Anterior cingulate cortex (tissue), 58 donors: ENCODE data around the gene IGFN1.

ENCODE experiments used
- DNase-seq, 58 donors: peaks; one replicate each; lab custom pipeline; 2025; lab: John Stamatoyannopoulos, UW

Gene IGFN1

GRCh38 chr1:201259476-201260235 is 69.0 kb downstream of the IGFN1 start:
- DNase-seq: no peak

- DNase-seq: no peak
These were observed 69.6 kb downstream of the IGFN1 start for GRCh38 chr1:201260236-201260590.

DNA sequence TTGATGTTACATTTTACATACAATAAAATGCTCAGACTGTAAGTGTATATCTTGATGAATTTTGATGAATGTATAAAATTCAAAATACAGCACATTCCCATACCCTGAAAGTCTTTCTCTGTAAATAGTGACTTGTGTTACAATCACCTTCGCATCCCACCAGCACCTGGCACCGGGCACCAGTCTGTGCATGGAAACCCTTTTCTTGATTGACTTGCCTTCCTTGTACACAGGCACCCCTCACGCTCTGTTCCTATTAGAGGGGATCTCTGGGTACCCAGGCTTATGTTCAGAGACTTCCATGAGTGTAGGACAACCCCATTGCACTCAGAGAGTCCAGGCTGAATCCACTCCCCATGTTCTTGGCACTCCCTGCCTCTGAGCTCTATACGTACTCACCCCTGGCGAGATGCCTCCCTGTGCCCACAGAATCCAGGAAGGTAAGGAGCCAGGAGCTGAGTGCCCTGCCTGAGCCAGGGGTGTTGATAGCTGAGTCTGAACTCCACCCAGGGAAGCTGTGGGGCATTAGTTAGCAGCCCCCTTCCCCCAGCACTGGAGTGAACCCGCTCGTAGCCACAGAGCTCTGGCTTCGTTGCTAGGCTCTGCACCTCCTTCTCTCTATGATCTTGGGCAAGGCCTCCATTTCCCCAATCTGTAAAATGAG is 70.2 kb downstream of the IGFN1 start:
- DNase-seq: no peak

GRCh38 chr1:201261771-201262547 is 71.3 kb downstream of the IGFN1 start:
- no peak for DNase-seq

- no peak for DNase-seq
These were observed 72.5 kb downstream of the IGFN1 start for GRCh38 chr1:201262963-201263608.

- no peak for DNase-seq
These were observed 73.4 kb downstream of the IGFN1 start for GRCh38 chr1:201264072-201264471.

- DNase-seq: no peak
These were observed 73.9 kb downstream of the IGFN1 start for GRCh38 chr1:201264554-201264953.

DNA sequence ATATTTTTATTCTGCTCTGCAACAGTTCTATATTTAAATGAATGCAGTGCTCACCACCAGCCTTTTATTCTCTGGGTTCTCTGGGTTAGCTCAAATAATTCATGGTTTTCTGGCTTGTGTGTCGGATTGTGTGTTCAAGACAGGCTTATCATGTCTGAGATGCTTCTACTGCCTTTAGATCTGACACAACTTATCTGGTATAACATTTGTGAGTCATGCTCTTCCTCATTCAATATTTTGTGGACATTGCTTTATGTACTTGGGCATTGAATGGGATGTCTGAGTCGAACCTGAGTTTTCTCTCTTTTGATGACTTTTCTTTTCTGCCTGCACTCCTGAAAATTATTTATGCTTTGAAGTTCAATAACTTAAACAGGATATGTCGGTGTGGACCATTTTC is 75.1 kb downstream of the IGFN1 start:
- no peak for DNase-seq

DNA sequence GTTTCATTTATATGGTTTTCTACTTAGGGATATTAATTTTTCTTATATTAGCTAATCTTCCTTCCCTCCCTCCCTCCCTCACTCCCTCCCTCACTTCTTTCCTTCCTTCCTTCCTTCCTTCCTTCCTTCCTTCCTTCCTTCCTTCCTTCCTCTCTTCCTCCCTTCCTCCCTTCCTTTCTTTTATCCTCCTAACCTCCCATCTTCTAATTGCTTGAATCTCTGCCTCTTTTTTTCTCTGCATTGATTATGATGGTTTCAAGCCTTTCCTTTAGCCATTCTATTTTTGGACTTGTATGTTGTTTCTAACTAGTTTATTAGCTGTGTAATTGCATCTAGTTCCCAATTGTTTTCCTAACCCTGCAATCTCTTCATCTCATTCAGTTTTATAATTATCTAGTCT is 75.7 kb downstream of the IGFN1 start:
- DNase-seq: no peak

- DNase-seq: no peak
These were observed 76.2 kb downstream of the IGFN1 start for GRCh38 chr1:201266774-201267173.

GRCh38 chr1:201267481-201268229 is 77.0 kb downstream of the IGFN1 start:
- no peak for DNase-seq

- peak in 20 of 58 donors; percentile 4 to 68 (median 36) for DNase-seq
These were observed 78.1 kb downstream of the IGFN1 start for GRCh38 chr1:201268604-201269151.

GRCh38 chr1:201269281-201269680 is 78.7 kb downstream of the IGFN1 start:
- DNase-seq: no peak

DNA sequence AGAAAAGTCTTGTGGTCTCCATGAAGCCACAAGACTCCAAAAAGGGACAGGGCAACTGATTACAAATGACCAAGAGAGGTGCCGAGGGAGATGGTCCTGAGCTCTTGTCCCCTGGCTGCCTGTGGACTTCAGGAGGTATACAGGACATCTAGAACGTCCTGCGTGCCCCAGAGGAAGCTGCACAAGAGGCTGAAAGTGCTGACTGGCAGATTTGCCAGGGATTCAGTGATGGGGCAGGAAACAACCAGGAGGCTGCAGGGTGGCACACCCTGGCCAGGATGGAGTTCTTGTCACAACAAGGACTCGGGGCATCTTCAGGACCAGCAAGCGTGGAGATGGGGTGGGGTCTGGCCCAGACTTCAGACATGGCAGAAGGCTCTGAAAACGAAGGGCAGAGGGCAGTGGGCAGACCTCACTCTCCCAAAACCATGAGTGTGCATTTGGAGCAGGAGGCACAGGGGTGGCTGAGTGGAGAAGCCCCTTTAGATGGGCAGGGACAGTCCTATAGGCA is 79.3 kb downstream of the IGFN1 start:
- no peak for DNase-seq

GRCh38 chr1:201270616-201271390 is 80.2 kb downstream of the IGFN1 start:
- no peak for DNase-seq

DNA sequence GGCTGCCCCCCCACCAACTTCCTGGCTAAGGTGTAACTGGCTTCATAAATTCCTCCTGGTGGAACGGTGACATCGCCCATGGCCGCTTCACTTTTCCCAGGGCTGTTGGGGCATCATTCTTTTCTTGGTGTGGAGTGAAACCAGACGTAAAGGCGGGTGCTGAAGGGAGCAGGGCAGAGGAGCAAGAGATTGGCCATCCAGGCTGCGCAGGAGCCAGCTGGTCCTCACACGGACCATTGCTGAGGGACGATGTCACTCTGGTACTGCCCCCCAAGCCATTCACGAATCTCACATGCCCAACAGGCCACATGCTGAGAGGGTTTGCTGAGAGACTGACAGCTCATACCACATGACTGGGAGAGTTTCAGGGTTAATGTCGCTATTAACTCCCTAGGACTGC is 82.2 kb downstream of the IGFN1 start:
- DNase-seq: no peak

DNA sequence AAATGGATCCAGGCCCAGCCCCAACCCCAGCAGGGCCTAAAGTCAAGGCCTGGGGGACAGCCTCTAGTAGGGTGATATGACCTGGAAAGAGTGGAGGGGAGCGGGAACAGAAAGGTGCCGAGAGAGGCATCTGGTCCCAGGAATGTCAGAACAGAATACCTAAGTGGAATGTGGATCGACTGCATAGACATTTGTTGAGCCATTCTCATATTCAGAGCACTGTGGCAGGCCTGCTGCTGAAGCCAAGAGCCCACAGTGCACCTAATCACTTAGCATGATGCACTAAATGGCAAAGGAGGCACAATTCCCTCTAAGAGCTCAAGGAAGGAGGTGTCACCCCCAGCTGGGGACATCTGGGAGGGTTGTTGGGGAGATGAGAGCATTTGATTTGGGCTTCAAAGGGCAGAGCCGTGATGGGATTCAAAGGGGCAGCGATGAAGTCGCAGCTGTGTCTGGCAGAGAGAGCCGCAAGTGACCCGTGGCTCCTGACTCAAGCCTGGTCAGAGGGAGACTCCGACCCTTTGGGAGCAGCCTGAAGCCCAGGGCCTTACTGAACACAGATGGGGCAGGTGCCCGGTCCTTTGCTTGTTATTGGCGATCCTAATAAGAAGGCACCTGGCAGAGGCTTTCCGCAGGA is 84.1 kb downstream of the IGFN1 start:
- no peak for DNase-seq

DNA sequence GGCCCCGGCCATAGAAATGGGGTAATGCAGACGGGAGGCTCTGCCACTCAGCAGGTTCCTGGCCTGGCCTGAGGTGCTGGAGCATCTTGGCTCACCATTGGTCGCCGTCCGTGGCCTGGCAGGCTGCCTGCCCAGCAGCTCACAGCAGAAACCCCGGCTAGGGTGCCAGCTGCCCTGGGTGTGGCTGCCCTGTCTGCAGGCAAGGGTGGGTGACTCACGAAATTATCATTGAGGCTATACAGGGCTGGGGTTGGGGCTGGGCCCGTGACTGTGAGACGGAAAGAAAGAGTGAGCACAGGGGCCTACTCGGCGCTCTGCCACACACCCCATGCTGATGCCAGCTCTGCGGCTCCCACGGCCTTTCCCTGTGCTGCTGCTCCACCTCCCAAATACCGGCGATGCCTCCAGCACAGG is 84.6 kb downstream of the IGFN1 start:
- peak in 1 of 58 donors; percentile 19 for DNase-seq
